D341Med (cell line): Measurements from ENCODE around the gene PLA2G4D.

Source experiments
- DNase-seq: peaks from one replicate; pipeline ENCODE4 v3.0.0; 2012; ENCODE audit warnings: low spot score

PLA2G4D gene

GRCh38 chr15:42090781-42091180, 3.6 kb downstream of the PLA2G4D start:
- DNase-seq = no peak

GRCh38 chr15:42090370-42090769, 4.0 kb downstream of the PLA2G4D start:
- DNase-seq = peak; percentile 17

GRCh38 chr15:42089942-42090341, 4.4 kb downstream of the PLA2G4D start:
- no peak for DNase-seq

- DNase-seq = peak; percentile 16
These were observed 5.3 kb downstream of the PLA2G4D start for GRCh38 chr15:42088801-42089640.

- peak; percentile 25 for DNase-seq
These were observed 6.2 kb downstream of the PLA2G4D start for GRCh38 chr15:42087926-42088800.

- DNase-seq = peak; percentile 11
These were observed 6.9 kb downstream of the PLA2G4D start for GRCh38 chr15:42087460-42087859.

GRCh38 chr15:42085721-42086120, 8.6 kb downstream of the PLA2G4D start:
- DNase-seq = peak; percentile 12

GRCh38 chr15:42085236-42085605, 9.1 kb downstream of the PLA2G4D start:
- DNase-seq = no peak

GRCh38 chr15:42084465-42085235, 9.7 kb downstream of the PLA2G4D start:
- peak; percentile 80 for DNase-seq

GRCh38 chr15:42083916-42084315, 10.4 kb downstream of the PLA2G4D start:
- no peak for DNase-seq

- DNase-seq = peak; percentile 15
These were observed 10.8 kb downstream of the PLA2G4D start for GRCh38 chr15:42083605-42083908.

GRCh38 chr15:42082823-42083604, 11.3 kb downstream of the PLA2G4D start:
- peak; percentile 20 for DNase-seq

GRCh38 chr15:42082141-42082540, 12.2 kb downstream of the PLA2G4D start:
- no peak for DNase-seq

- peak; percentile 14 for DNase-seq
These were observed 13.2 kb downstream of the PLA2G4D start for GRCh38 chr15:42080919-42081830.

GRCh38 chr15:42080186-42080918, 14.0 kb downstream of the PLA2G4D start:
- no peak for DNase-seq

- peak; percentile 37 for DNase-seq
These were observed 14.9 kb downstream of the PLA2G4D start for GRCh38 chr15:42079401-42079908.

- DNase-seq = no peak
These were observed 15.5 kb downstream of the PLA2G4D start for GRCh38 chr15:42078903-42079302.

GRCh38 chr15:42077689-42078088, 16.7 kb downstream of the PLA2G4D start:
- DNase-seq = peak; percentile 10

GRCh38 chr15:42073418-42073817, 20.9 kb downstream of the PLA2G4D start:
- no peak for DNase-seq
